Endothelial cell of umbilical vein (primary cell): Measurements from ENCODE around the gene PCID2. TPM values are rescaled to one million over a fixed set of nuclear protein-coding genes. Genes with fewer than 3 reads are reported as not detected.

Experiments
- BruUV-seq: library from RNA; stranded (reverse); fragments of 400-500 nt; replicated peaks from 2 replicates; lab custom pipeline; 2021; lab: Mats Ljungman, UMichigan
- CTCF ChIA-PET: fragments of 300-600, 350-600 bp; sonication (Branson Sonifier 250); formaldehyde crosslinking; loops from one replicate; lab custom pipeline; 2021; ENCODE audit warnings: antibody characterized with exemption, inconsistent platforms; lab: Charles Lee
- POLR2A ChIA-PET: fragments of 300-600, 350-600 bp; sonication (Branson Sonifier 250); formaldehyde crosslinking; loops from one replicate; lab custom pipeline; 2021; ENCODE audit warnings: antibody characterized with exemption, inconsistent platforms; lab: Charles Lee
- DNase-seq: peaks from one replicate; pipeline ENCODE4 v3.0.0-alpha.2; 2011; ENCODE audit warnings: low read depth, low spot score
- FAIRE-seq: peaks from 2 replicates; lab custom pipeline; 2011; peaks lifted over from hg19 to GRCh38; lab: Jason Lieb, UNC
- H2AFZ ChIP-seq: 2 replicates; pipeline ENCODE4 v1.6.0; 2012; ENCODE audit warnings: low read depth, low read length, control low read depth, inconsistent platforms
- H3K27ac ChIP-seq: 2 replicates; pipeline ENCODE4 v1.5.1; 2011; ENCODE audit warnings: low read depth, mild to moderate bottlenecking, control low read depth, low read length, moderate library complexity; ENCODE audit not compliant: insufficient read depth
- H3K27me3 ChIP-seq, 2 experiments: 2 replicates each; pipeline versions ENCODE4 v1.6.0 to v1.6.1; 2011; ENCODE audit warnings: low read length in 2 of 2, mixed read lengths in 1 of 2; ENCODE audit not compliant: control insufficient read depth in 2 of 2, insufficient read depth in 2 of 2
- H3K36me3 ChIP-seq, 2 experiments: 2 replicates in 1 of 2; 3 replicates in 1 of 2; pipeline ENCODE4 v1.5.1; 2011; ENCODE audit warnings: low read length in 2 of 2, mild to moderate bottlenecking in 1 of 2, moderate library complexity in 1 of 2; ENCODE audit not compliant: control insufficient read depth in 2 of 2, insufficient read depth in 2 of 2; ENCODE audit errors: extremely low read depth in 1 of 2
- H3K4me1 ChIP-seq: 3 replicates; pipeline ENCODE4 v1.5.1; 2011; ENCODE audit warnings: mild to moderate bottlenecking, low read length; ENCODE audit not compliant: control insufficient read depth, insufficient read depth; ENCODE audit errors: extremely low read depth
- H3K4me2 ChIP-seq: 2 replicates; pipeline ENCODE4 v1.6.1; 2011; ENCODE audit warnings: low read length, control low read depth, mixed read lengths; ENCODE audit not compliant: insufficient read depth
- H3K4me3 ChIP-seq, 3 experiments: fragments of 200-600 bp in 1 of 3; sonication (generic), shearing (Covaris generic) in 1 of 3; replicated peaks in 1 of 3; 2 replicates each; pipeline ENCODE4 v1.5.1; 2011 to 2016; ENCODE audit warnings: control low read depth in 3 of 3, low read length in 3 of 3, mild to moderate bottlenecking in 2 of 3, inconsistent platforms in 1 of 3, low read depth in 1 of 3, moderate library complexity in 1 of 3; ENCODE audit not compliant: insufficient read depth in 1 of 3
- H3K79me2 ChIP-seq: 2 replicates; pipeline ENCODE4 v1.6.0; 2012; ENCODE audit warnings: low read length, inconsistent platforms; ENCODE audit not compliant: control insufficient read depth, insufficient read depth
- H3K9ac ChIP-seq: replicated peaks from 2 replicates; pipeline ENCODE3; 2011; ENCODE audit warnings: low read length, control low read depth; ENCODE audit not compliant: insufficient read depth; ENCODE audit errors: extremely low read depth
- H3K9me1 ChIP-seq: replicated peaks from 3 replicates; pipeline ENCODE4 v1.6.0; 2011; ENCODE audit warnings: mild to moderate bottlenecking, low read length; ENCODE audit not compliant: control insufficient read depth, insufficient read depth; ENCODE audit errors: extremely low read depth
- H3K9me3 ChIP-seq: replicated peaks from 2 replicates; pipeline ENCODE4 v1.5.1; 2012; ENCODE audit warnings: low read length, inconsistent platforms; ENCODE audit not compliant: control insufficient read depth, insufficient read depth
- H4K20me1 ChIP-seq: replicated peaks from 2 replicates; pipeline ENCODE3; 2011; ENCODE audit warnings: mild to moderate bottlenecking, low read length; ENCODE audit not compliant: control insufficient read depth, insufficient read depth; ENCODE audit errors: extremely low read depth
- CTCF ChIP-seq, 2 donors: IDR thresholded peaks; 1 replicate in 1 of 2; 2 replicates in 1 of 2; pipeline ENCODE4 v1.5.1; 2011; ENCODE audit warnings: low read length in 2 of 2, mild to moderate bottlenecking in 2 of 2, moderate library complexity in 2 of 2, control low read depth in 1 of 2, inconsistent platforms in 1 of 2, low read depth in 1 of 2; ENCODE audit not compliant: insufficient read depth in 1 of 2; ENCODE audit errors: extremely low read depth in 1 of 2
- EZH2 ChIP-seq: IDR thresholded peaks from 2 replicates; pipeline ENCODE4 v1.6.1; 2012; ENCODE audit warnings: borderline replicate concordance, low read depth, mild to moderate bottlenecking, moderate library complexity, low read length, inconsistent platforms; ENCODE audit not compliant: severe bottlenecking
- FOS ChIP-seq: IDR thresholded peaks from 2 replicates; pipeline ENCODE4 v1.6.1; 2011; ENCODE audit warnings: mild to moderate bottlenecking, low read length, moderate library complexity, borderline replicate concordance; ENCODE audit not compliant: insufficient read depth
- GATA2 ChIP-seq: IDR thresholded peaks from 2 replicates; pipeline ENCODE4 v1.7.0; 2011; ENCODE audit warnings: low read depth, mild to moderate bottlenecking, moderate library complexity, mixed read lengths, low read length; ENCODE audit not compliant: insufficient read length, insufficient read depth
- JUN ChIP-seq: IDR thresholded peaks from 2 replicates; pipeline ENCODE4 v1.6.1; 2011; ENCODE audit warnings: borderline replicate concordance, low read depth; ENCODE audit not compliant: insufficient read length, insufficient read depth
- MAX ChIP-seq: IDR thresholded peaks from 2 replicates; pipeline ENCODE4 v1.6.1; 2011; ENCODE audit not compliant: insufficient read depth, insufficient read length
- MYC ChIP-seq: IDR thresholded peaks from one replicate; pipeline ENCODE4 v1.6.1; 2011; ENCODE audit warnings: mild to moderate bottlenecking, low read depth, low read length
- POLR2A ChIP-seq: IDR thresholded peaks from 2 replicates; pipeline ENCODE4 v1.6.1; 2012; ENCODE audit warnings: low read depth, mild to moderate bottlenecking, control low read depth, low read length
- POLR2AphosphoS5 ChIP-seq: IDR thresholded peaks from 2 replicates; pipeline ENCODE4 v1.6.1; 2012; ENCODE audit warnings: low read depth, mild to moderate bottlenecking, control low read depth, low read length, moderate library complexity; ENCODE audit not compliant: insufficient read depth
- dilution Hi-C: fragments of 300-500 bp; cut with MboI; formaldehyde crosslinking; loops from one replicate; pipeline ENCODE4 v1.15.0; 2019; ENCODE audit warnings: low sequenced_read_pairs; ENCODE audit not compliant: extremely low pct_ligation_motif_present
- intact Hi-C: fragments of 100-400 bp; cut with micrococcal nuclease; formaldehyde crosslinking; loops from one replicate; pipeline ENCODE4 v1.10.0; 2022
- polyA plus RNA-seq, 4 experiments: library from polyadenylated mRNA; depleted of rRNA in 3 of 4; stranded (reverse) in 3 of 4; unstranded in 1 of 4; fragments of >200 nt; gene quantifications; 2 replicates each; pipeline versions ENCODE4 v1.2.1 to v1.2.3, GENCODE V29; 2011 to 2012; ENCODE audit warnings: missing spikeins in 1 of 4
- total RNA-seq: library from RNA; stranded (reverse); gene quantifications from 2 replicates; pipeline ENCODE4 v1.2.3, GENCODE V29; 2021

The PCID2 gene
- total and polyA plus RNA-seq, 2 donors (not counting 3 experiments of a cell fraction or from before 2014, with no cell fraction given): 52.1 to 55.6 TPM

- H3K4me1 ChIP-seq: no peaks in the 10 kb centered on the region
- H3K4me3 ChIP-seq: no peak overlapping the region
- H3K9me3 ChIP-seq: no peaks in the 10 kb centered on the region
- DNase-seq: no peak
- H2AFZ ChIP-seq: no peak overlapping the region
- no peaks in the 10 kb centered on the region for H3K36me3 ChIP-seq
- TF ChIP-seq MYC (no peak), JUN (no peak), CTCF (IDR thresholded peaks at IDR 0.05; ENCODE audit: extremely low read depth in 1 of 2, insufficient read depth in 1 of 2, low read depth in 1 of 2, low read length in 2 of 2) (no peak), EZH2 (no peak), POLR2AphosphoS5 (no peak), POLR2A (no peak), MAX (no peak), GATA2 (no peak), FOS (no peak)
- dilution Hi-C loops: no loop called here
- no peaks in the 10 kb centered on the region for H4K20me1 ChIP-seq
- no peak for FAIRE-seq
- no peaks in the 10 kb centered on the region for H3K79me2 ChIP-seq
- CTCF ChIA-PET: no interaction called here
- intact Hi-C loops: no loop called here
- no peak overlapping the region for H3K9ac ChIP-seq
- POLR2A ChIA-PET: no interaction called here
- H3K4me2 ChIP-seq: no peak overlapping the region
- no peak overlapping the region for H3K27ac ChIP-seq
- no TSS peak for BruUV-seq
- H3K27me3 ChIP-seq: peaks cover 7 to 12% of the 10 kb centered on the region in 2 experiments
- H3K9me1 ChIP-seq: no peaks in the 10 kb centered on the region
These were observed 68.9 kb downstream of the PCID2 start for GRCh38 chr13:113139577-113139976.
